OCI-LY1 (cell line): Measurements from ENCODE around the gene PKMYT1.

Experiments
- CTCF ChIP-seq: fragments of 200-600 bp; sonication (generic), shearing (Covaris generic); IDR thresholded peaks from 2 replicates; pipeline ENCODE4 v1.5.1; 2017; ENCODE audit warnings: mild to moderate bottlenecking, antibody characterized with exemption, low read length, moderate library complexity, mixed read lengths
- EZH2 ChIP-seq: fragments of 200-600 bp; sonication (generic), shearing (Covaris generic); IDR thresholded peaks from 2 replicates; pipeline ENCODE4 v1.8.0; 2017; ENCODE audit warnings: borderline replicate concordance, mixed run types, mild to moderate bottlenecking, antibody characterized with exemption, low read length, moderate library complexity, mixed read lengths

GRCh38 chr16:2981899-2982250, 1.6 kb upstream of the PKMYT1 start:
- TF ChIP-seq EZH2 = no peak
- no peak for TF ChIP-seq CTCF
